ENCODE measurements around the gene SART3.
"Not testable (repeated sequence)": the region's sequence is repeated elsewhere in the genome, so short reads cannot be mapped to it uniquely, and the experiment has no call there.

Gene SART3

GRCh38 chr12:108596854-108597558 lies 36.0 kb upstream of the SART3 start:
- DNase-seq = no peak

GRCh38 chr12:108595711-108596647 lies 35.0 kb upstream of the SART3 start:
- no peak for DNase-seq

- no peak for DNase-seq
Measured at GRCh38 chr12:108594960-108595710, 34.2 kb upstream of the SART3 start.

DNA sequence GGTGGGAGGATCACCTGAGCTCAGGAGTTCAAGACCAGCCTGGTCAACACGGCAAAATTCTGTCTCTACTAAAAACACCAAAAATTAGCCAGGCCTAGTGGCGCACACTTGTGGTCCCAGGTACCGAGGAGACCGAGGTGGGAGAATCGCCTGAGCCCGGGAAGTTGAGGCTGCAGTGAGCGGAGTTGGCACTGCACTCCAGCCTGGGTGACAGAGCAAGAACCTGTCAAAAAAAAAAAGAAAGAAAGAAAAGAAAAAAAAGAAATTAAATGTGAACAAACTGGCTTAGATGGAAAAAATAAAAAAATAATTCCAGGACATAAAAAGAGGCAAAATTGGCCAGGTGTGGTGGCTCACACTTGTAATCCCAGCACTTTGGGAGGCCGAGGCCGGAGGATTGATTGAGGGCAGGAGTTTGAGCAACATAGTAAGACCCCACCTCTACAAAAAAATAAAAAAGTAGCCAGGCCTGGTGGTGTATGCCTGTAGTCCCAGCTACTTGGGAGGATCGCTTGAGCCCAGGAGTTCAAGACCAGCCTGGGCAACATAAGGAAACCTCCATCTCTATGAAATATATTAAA lies 33.4 kb upstream of the SART3 start:
- DNase-seq = no peak

- no peak for DNase-seq
Measured at GRCh38 chr12:108592033-108592909, 31.3 kb upstream of the SART3 start.

GRCh38 chr12:108591267-108591980 lies 30.5 kb upstream of the SART3 start:
- no peak for DNase-seq

DNA sequence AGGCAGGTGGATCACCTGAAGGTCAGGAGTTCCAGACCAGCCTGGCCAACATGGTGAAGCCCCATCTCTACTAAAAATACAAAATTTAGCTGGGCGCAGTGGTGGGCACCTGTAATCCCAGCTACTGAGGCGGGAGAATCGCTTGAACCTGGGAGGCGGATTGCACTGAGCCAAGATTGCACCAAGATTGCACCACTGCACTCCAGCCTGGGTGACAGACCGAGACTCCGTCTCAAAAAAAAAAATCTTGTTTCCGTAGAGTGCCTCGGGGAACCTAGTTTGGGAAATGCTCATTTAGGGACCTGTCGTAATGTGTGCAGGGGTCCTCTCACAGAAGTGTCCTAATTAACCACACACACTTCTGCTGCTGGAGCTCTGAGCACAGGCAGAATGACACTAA lies 29.5 kb upstream of the SART3 start:
- DNase-seq = not testable (repeated sequence)

DNA sequence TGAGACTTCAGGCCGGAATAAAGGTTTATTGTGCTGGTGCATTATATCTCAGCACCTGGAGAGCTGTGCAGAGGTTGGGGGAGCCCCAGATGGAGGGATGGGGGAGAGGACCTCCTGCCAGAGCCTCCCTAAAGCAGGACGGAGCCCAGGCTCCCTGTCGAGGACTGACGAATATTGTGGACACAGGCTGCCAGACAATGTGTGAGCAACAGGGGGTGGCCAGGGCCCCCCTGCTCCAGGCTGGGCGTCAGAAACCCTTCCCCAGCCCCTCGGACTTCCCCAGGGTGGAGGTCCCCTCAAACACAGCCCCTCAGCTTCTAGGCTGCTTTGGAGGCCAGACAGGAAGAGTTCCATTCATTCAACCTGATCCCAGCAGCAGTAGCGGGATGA lies 28.9 kb upstream of the SART3 start:
- no peak for DNase-seq

GRCh38 chr12:108589028-108589839 lies 28.3 kb upstream of the SART3 start:
- DNase-seq = no peak

- DNase-seq = no peak
Measured at GRCh38 chr12:108587826-108588225, 26.9 kb upstream of the SART3 start.

DNA sequence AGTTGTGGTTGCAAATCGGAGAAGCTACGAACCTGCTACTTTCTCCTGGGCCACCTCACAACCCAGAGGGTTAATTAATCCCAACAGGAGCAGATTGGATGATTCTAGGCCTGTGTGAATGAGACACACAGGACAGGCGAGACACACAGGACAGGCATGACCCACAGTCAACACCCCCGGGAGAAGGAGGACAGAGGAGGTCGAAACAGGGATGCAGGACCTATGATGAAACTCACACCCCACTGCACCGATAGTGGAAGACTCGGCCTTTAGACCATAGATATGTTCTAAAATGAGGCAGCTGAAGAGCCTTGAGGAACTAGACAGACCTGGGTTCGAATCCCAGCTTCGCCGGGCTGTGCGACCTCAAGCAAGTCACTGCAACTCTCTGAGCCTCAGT lies 25.3 kb upstream of the SART3 start:
- no peak for DNase-seq

GRCh38 chr12:108585864-108586263 lies 24.9 kb upstream of the SART3 start:
- no peak for DNase-seq

GRCh38 chr12:108584456-108585065 lies 23.6 kb upstream of the SART3 start:
- DNase-seq = no peak

GRCh38 chr12:108583991-108584390 lies 23.0 kb upstream of the SART3 start:
- DNase-seq = no peak

- no peak for DNase-seq
Measured at GRCh38 chr12:108582978-108583770, 22.2 kb upstream of the SART3 start.

DNA sequence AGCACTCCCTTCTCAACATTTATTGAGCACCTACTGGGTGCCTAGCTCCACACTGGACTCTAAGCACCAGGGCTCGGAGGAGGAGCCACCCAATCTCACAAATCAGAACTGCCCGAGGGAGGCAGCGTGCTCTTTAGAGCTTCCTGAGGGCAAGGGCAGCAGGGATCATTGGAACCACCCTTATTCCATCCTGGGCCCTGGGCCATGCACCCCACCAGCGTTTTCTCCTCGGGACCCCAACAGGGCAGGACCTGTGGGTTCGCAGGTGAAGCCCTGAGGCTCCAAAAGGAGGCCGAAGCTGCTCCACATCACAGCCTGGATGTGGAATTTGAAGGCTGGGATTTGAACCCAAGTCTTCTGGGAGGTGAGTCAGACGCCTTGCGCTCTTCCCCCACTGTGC lies 21.5 kb upstream of the SART3 start:
- no peak for DNase-seq

- no peak for DNase-seq
Measured at GRCh38 chr12:108581311-108582227, 20.6 kb upstream of the SART3 start.

GRCh38 chr12:108580531-108580930 lies 19.6 kb upstream of the SART3 start:
- no peak for DNase-seq

Data from CD4-positive, alpha-beta T cell treated with Interleukin-6 for 4 hours (primary cell).